ENCODE results near the gene RIPK4. TPM values are rescaled to one million over a fixed set of nuclear protein-coding genes. Genes with fewer than 3 reads are reported as not detected.

Gene RIPK4
- total RNA-seq, 1 donor from 2014 or later, result 11.3 TPM

GRCh38 chr21:41761211-41761933 lies 5.5 kb downstream of the RIPK4 start:
- Mint-ChIP-seq H3K4me1 (ENCODE audit: low read depth) (peaks cover 71% of the 10 kb centered on the region), H3K4me3 (ENCODE audit: unreplicated experiment) (peak overlapping the region; percentile 68), H3K27me3 (ENCODE audit: low read depth) (no peaks in the 10 kb centered on the region), H3K27ac (ENCODE audit: unreplicated experiment) (peak overlapping the region; percentile 97), H3K9me3 (ENCODE audit: low read depth) (no peaks in the 10 kb centered on the region), H3K36me3 (ENCODE audit: low read depth) (no peaks in the 10 kb centered on the region)
- no peak for TF ChIP-seq CTCF (IDR thresholded peaks at IDR 0.05)
- DNase-seq (ENCODE audit: low spot score), result peak; percentile 79

GRCh38 chr21:41760411-41760810 lies 6.4 kb downstream of the RIPK4 start:
- DNase-seq (ENCODE audit: low spot score), result peak; percentile 49
- Mint-ChIP-seq H3K4me1 (ENCODE audit: low read depth) (peaks cover 67% of the 10 kb centered on the region), H3K27me3 (ENCODE audit: low read depth) (no peaks in the 10 kb centered on the region), H3K27ac (ENCODE audit: unreplicated experiment) (peak overlapping the region; percentile 71), H3K9me3 (ENCODE audit: low read depth) (no peaks in the 10 kb centered on the region), H3K36me3 (ENCODE audit: low read depth) (peaks cover 4% of the 10 kb centered on the region), H3K4me3 (ENCODE audit: unreplicated experiment) (peak overlapping the region; percentile 68)
- no peak for TF ChIP-seq CTCF (IDR thresholded peaks at IDR 0.05)

- no peak overlapping the region for H3K27ac Mint-ChIP-seq (ENCODE audit: unreplicated experiment)
- peaks cover 7% of the 10 kb centered on the region for H3K36me3 Mint-ChIP-seq (ENCODE audit: low read depth)
- no peaks in the 10 kb centered on the region for H3K27me3 Mint-ChIP-seq (ENCODE audit: low read depth)
- no peaks in the 10 kb centered on the region for H3K9me3 Mint-ChIP-seq (ENCODE audit: low read depth)
- TF ChIP-seq CTCF (IDR thresholded peaks at IDR 0.05), result no peak
- no peak for DNase-seq (ENCODE audit: low spot score)
- peaks cover 66% of the 10 kb centered on the region for H3K4me1 Mint-ChIP-seq (ENCODE audit: low read depth)
- no peak overlapping the region for H3K4me3 Mint-ChIP-seq (ENCODE audit: unreplicated experiment)
Observed at GRCh38 chr21:41759926-41760325, 6.9 kb downstream of the RIPK4 start.

DNA sequence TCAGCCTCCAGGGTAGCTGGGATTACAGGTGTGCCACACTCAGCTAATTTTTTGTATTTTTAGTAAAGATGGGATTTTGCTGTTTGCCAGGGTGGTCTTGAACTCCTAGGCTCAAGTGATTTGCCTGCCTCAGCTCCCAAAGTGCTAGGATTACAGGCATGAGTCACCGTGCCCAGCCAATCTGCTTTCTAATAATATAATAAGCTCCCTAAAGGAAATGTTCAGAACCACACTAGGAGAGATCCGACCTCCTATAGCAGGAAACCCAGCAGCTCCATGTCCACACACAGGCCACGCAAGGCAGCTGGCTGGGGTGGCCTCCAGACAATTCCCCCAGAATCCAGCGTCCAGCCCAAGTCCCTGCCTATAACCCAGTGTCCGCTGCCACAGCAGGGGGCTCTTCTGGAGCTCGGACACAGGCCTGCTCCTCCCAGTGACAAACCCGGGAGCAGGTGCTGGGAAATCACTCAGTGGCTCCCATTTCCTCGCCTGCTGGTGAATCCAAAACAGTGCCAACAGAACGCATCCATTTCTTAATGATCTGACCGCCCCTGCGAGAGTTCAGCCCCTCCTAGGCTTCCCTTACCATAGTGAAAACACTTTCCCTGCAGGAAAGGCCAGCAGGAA lies 7.5 kb downstream of the RIPK4 start:
- Mint-ChIP-seq H3K27ac (ENCODE audit: unreplicated experiment) (peak overlapping the region; percentile 66), H3K27me3 (ENCODE audit: low read depth) (no peaks in the 10 kb centered on the region), H3K9me3 (ENCODE audit: low read depth) (no peaks in the 10 kb centered on the region), H3K4me3 (ENCODE audit: unreplicated experiment) (no peak overlapping the region), H3K36me3 (ENCODE audit: low read depth) (peaks cover 7% of the 10 kb centered on the region), H3K4me1 (ENCODE audit: low read depth) (peaks cover 61% of the 10 kb centered on the region)
- DNase-seq (ENCODE audit: low spot score), result peak; percentile 46
- TF ChIP-seq CTCF (IDR thresholded peaks at IDR 0.05), result no peak

DNA sequence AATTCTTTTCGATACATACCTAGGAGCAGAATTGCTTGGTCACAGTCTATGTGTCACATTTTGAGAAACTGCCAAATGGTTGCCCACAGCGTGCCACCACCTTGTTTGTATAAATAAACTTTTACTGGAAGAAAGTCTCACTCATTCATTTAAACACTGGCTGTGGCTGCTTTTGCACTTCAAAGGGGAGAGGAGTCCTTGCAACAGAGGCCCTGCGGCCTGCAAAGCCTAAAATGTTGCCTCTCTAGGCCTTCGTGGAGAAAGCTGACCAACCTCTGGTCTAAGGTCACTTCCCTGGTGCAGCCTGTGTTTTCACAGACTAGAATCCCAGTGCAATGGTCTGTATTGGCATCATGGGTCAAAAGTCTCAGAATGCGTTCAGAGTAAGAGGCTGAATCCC lies 8.3 kb downstream of the RIPK4 start:
- peaks cover 60% of the 10 kb centered on the region for H3K4me1 Mint-ChIP-seq (ENCODE audit: low read depth)
- no peaks in the 10 kb centered on the region for H3K27me3 Mint-ChIP-seq (ENCODE audit: low read depth)
- no peak for TF ChIP-seq CTCF (IDR thresholded peaks at IDR 0.05)
- peaks cover 7% of the 10 kb centered on the region for H3K36me3 Mint-ChIP-seq (ENCODE audit: low read depth)
- no peaks in the 10 kb centered on the region for H3K9me3 Mint-ChIP-seq (ENCODE audit: low read depth)
- peak overlapping the region; percentile 17 for H3K27ac Mint-ChIP-seq (ENCODE audit: unreplicated experiment)
- H3K4me3 Mint-ChIP-seq (ENCODE audit: unreplicated experiment), result no peak overlapping the region
- DNase-seq (ENCODE audit: low spot score), result peak; percentile 5

All from chondrocyte (in vitro differentiated cells).